ENCODE results near the gene FAF1.

GRCh38 chr1:50417507-50417906, 542.6 kb downstream of the FAF1 start:
- TF ChIP-seq, protein P1, sequence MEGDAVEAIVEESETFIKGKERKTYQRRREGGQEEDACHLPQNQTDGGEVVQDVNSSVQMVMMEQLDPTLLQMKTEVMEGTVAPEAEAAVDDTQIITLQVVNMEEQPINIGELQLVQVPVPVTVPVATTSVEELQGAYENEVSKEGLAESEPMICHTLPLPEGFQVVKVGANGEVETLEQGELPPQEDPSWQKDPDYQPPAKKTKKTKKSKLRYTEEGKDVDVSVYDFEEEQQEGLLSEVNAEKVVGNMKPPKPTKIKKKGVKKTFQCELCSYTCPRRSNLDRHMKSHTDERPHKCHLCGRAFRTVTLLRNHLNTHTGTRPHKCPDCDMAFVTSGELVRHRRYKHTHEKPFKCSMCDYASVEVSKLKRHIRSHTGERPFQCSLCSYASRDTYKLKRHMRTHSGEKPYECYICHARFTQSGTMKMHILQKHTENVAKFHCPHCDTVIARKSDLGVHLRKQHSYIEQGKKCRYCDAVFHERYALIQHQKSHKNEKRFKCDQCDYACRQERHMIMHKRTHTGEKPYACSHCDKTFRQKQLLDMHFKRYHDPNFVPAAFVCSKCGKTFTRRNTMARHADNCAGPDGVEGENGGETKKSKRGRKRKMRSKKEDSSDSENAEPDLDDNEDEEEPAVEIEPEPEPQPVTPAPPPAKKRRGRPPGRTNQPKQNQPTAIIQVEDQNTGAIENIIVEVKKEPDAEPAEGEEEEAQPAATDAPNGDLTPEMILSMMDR (IDR thresholded peaks at IDR 0.05 in 4 of 5, conservative IDR thresholded peaks at IDR 0.05 in 1 of 5) = no peak
- TF ChIP-seq POLR2A (IDR thresholded peaks at IDR 0.05) = no peak
